Pancreas (tissue), 10 donors: Measurements from ENCODE around the gene WIPF3. TPM values are rescaled to one million over a fixed set of nuclear protein-coding genes. Genes with fewer than 3 reads are reported as not detected.
A peak's percentile ranks its signal among the peaks of the same experiment; 100 is the strongest.

Experiments used
- ATAC-seq, 4 donors: fragments of 200-7000 bp; cut with Tn5 transposase; one replicate each; pipeline versions ENCODE4 v1.8.0 to v1.9.1; 2020; ENCODE audit warnings: mild to moderate bottlenecking in 4 of 4, moderate library complexity in 4 of 4
- DNase-seq, 6 donors: peaks; one replicate each; pipeline ENCODE4 v3.0.0-alpha.2; 2020
- FAIRE-seq: peaks from 2 replicates; lab custom pipeline; 2012; peaks lifted over from hg19 to GRCh38; lab: Jason Lieb, UNC
- H3K27ac ChIP-seq, 4 donors: fragments of 200-600 bp; sonication (generic); 1 replicate in 3 of 4; 2 replicates in 1 of 4; pipeline versions ENCODE4 v1.5.0 to v1.8.0; 2020
- H3K27me3 ChIP-seq, 4 donors: fragments of 200-600 bp; one replicate each; pipeline ENCODE4 v1.8.0; 2021
- H3K36me3 ChIP-seq, 3 donors: fragments of 200-600 bp; sonication (generic) in 1 of 3; one replicate each; pipeline versions ENCODE4 v1.5.0 to v1.8.0; 2020 to 2021
- H3K4me1 ChIP-seq, 3 donors: fragments of 200-600 bp; one replicate each; pipeline ENCODE4 v1.8.0; 2021
- H3K4me3 ChIP-seq, 4 donors: fragments of 200-600 bp; sonication (generic) in 2 of 4; one replicate each; pipeline versions ENCODE4 v1.5.0 to v1.8.0; 2020 to 2021
- H3K9me3 ChIP-seq, 4 donors: fragments of 200-600 bp; one replicate each; pipeline ENCODE4 v1.8.0; 2021
- WGBS, 2 donors: extraction: QIAGEN DNeasy Blood & Tissue Kit; methylation state at CpG; one replicate each; pipeline ENCODE4 v1.1.7; 2013; 5-methylcytosine and 5-hydroxymethylcytosine counted together
- intact Hi-C, 3 donors: fragments of 100-400 bp; cut with DNase I; formaldehyde crosslinking; loops; one replicate each; pipeline versions ENCODE4 v1.11.1 to v1.14.2; 2022
- polyA plus RNA-seq, 2 donors: library from polyadenylated mRNA; stranded (reverse); fragments of 200-250 nt; gene quantifications; one replicate each; pipeline ENCODE4 v1.2.3, GENCODE V29; 2013
- total RNA-seq, 6 donors: library from RNA; stranded (reverse); fragmentation: NEBNext Ultra II Directional in 4 of 6; extraction: Animal tissue kit (Norgen Biotek cat#: 25700) in 4 of 6; gene quantifications; one replicate each; pipeline versions ENCODE4 v1.2.1 to v1.2.4, GENCODE V29; 2021 to 2023
- TF ChIP-seq, protein P1 (sequence below), 4 donors: fragments of 200-600 bp; sonication (generic) in 3 of 4; IDR thresholded peaks; one replicate each; pipeline versions ENCODE4 v1.5.0 to v1.8.0; 2021; ENCODE audit warnings: antibody characterized with exemption in 4 of 4
- donor health status: healthy with polysubstance abuse.
- donor health status: DM: no; HTN: no; CAD: no; lungs with moderate emphysema.
- donor health status: DM: no; HTN: no; CAD: no.
- donor health status: control.
- donor health status: control.
- donor health status: Bipolar disorder and iron deficiency.
- donor health status: DM: yes; HTN: yes; CAD: no.
- donor health status: DM: no; HTN: no; CAD: no.
- donor health status: DM: no; HTN: no; CAD: no.
- donor health status: DM: yes; HTN: yes; CAD: no.

Gene WIPF3
- total and polyA plus RNA-seq, 8 donors: 0.98 to 4.6 (median 1.6) TPM

- Histone ChIP-seq H3K9me3 (no peaks in the 10 kb centered on the region), H3K27ac (peak overlapping the region; percentile 2 to 80 (median 46)), H3K4me1 (peaks cover 0 to 19% (median 8%) of the 10 kb centered on the region in 3 donors), H3K4me3 (no peak overlapping the region), H3K27me3 (no peaks in the 10 kb centered on the region), H3K36me3 (no peaks in the 10 kb centered on the region)
- intact Hi-C loops: no loop called here
- DNase-seq (peak in 3 of 6 donors; percentile 52 to 68 (median 58)), FAIRE-seq (no peak), ATAC-seq (peak; percentile 86 to 95 (median 90))
- 29 to 43% methylated on average over 4 of the region's 4 CpGs for WGBS, 2 donors
- TF ChIP-seq, protein P1, sequence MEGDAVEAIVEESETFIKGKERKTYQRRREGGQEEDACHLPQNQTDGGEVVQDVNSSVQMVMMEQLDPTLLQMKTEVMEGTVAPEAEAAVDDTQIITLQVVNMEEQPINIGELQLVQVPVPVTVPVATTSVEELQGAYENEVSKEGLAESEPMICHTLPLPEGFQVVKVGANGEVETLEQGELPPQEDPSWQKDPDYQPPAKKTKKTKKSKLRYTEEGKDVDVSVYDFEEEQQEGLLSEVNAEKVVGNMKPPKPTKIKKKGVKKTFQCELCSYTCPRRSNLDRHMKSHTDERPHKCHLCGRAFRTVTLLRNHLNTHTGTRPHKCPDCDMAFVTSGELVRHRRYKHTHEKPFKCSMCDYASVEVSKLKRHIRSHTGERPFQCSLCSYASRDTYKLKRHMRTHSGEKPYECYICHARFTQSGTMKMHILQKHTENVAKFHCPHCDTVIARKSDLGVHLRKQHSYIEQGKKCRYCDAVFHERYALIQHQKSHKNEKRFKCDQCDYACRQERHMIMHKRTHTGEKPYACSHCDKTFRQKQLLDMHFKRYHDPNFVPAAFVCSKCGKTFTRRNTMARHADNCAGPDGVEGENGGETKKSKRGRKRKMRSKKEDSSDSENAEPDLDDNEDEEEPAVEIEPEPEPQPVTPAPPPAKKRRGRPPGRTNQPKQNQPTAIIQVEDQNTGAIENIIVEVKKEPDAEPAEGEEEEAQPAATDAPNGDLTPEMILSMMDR (IDR thresholded peaks at IDR 0.05): no peak
Measured at GRCh38 chr7:29859524-29860185, 53.3 kb downstream of the WIPF3 start.

- TF ChIP-seq, protein P1 (IDR thresholded peaks at IDR 0.05): no peak
- Histone ChIP-seq H3K4me1 (peaks cover 4 to 25% (median 9%) of the 10 kb centered on the region in 3 donors), H3K36me3 (no peaks in the 10 kb centered on the region), H3K27me3 (no peaks in the 10 kb centered on the region), H3K4me3 (no peak overlapping the region), H3K9me3 (no peaks in the 10 kb centered on the region), H3K27ac (peak overlapping the region in 3 of 4 donors; percentile 2 to 80 (median 78))
- FAIRE-seq (no peak), DNase-seq (no peak), ATAC-seq (peak in 3 of 4 donors; percentile 25 to 32 (median 31))
- 82 to 94% methylated on average over 2 of the region's 2 CpGs for WGBS, 2 donors
- intact Hi-C loops: no loop called here
Measured at GRCh38 chr7:29860186-29860585, 53.9 kb downstream of the WIPF3 start.

DNA sequence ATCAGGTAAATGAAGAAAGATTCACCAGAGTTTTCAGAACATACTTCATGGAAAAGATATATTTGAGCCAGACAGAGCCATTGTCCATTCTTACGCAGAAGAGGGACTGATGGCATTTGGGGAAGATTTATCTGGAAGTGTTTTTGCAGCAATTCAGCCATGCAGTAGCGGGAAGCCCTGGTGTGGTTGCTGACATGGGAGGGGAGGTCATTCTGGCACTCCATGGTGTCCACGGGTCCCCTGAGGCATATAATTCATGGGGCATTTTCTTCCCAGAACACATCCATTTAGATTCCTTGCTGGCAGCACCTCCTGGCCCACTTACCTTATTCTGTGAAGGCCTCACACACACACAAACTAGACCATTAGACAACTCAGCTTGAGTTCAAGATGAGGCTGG, 55.6 kb downstream of the WIPF3 start:
- peaks cover 8 to 39% (median 15%) of the 10 kb centered on the region in 3 donors for H3K4me1 ChIP-seq
- FAIRE-seq: no peak
- no peak for DNase-seq
- no peaks in the 10 kb centered on the region for H3K9me3 ChIP-seq
- no peaks in the 10 kb centered on the region for H3K36me3 ChIP-seq
- TF ChIP-seq, protein P1 (IDR thresholded peaks at IDR 0.05): no peak
- intact Hi-C loops: no loop called here
- H3K4me3 ChIP-seq: no peak overlapping the region
- H3K27ac ChIP-seq: no peak overlapping the region
- no peak for ATAC-seq
- WGBS, 2 donors: 91 to 95% methylated on average over 3 of the region's 3 CpGs
- H3K27me3 ChIP-seq: no peaks in the 10 kb centered on the region

GRCh38 chr7:29864656-29865055, 58.3 kb downstream of the WIPF3 start:
- FAIRE-seq (no peak), DNase-seq (no peak), ATAC-seq (no peak)
- peak overlapping the region in 1 of 4 donors; percentile 75 for H3K27ac ChIP-seq
- H3K27me3 ChIP-seq: no peaks in the 10 kb centered on the region
- intact Hi-C loops: no loop called here
- WGBS, 2 donors: 82 to 95% methylated on average over 2 of the region's 2 CpGs
- no peaks in the 10 kb centered on the region for H3K36me3 ChIP-seq
- H3K4me1 ChIP-seq: peaks cover 7 to 29% (median 8%) of the 10 kb centered on the region in 3 donors
- TF ChIP-seq, protein P1 (IDR thresholded peaks at IDR 0.05): no peak
- no peaks in the 10 kb centered on the region for H3K9me3 ChIP-seq
- H3K4me3 ChIP-seq: no peak overlapping the region

GRCh38 chr7:29865526-29865925, 59.2 kb downstream of the WIPF3 start:
- no peaks in the 10 kb centered on the region for H3K9me3 ChIP-seq
- H3K4me1 ChIP-seq: peaks cover 7 to 21% (median 8%) of the 10 kb centered on the region in 3 donors
- H3K27ac ChIP-seq: peak overlapping the region in 3 of 4 donors; percentile 15 to 75 (median 75)
- peak; percentile 88 to 96 (median 94) for ATAC-seq
- H3K36me3 ChIP-seq: no peaks in the 10 kb centered on the region
- no peaks in the 10 kb centered on the region for H3K27me3 ChIP-seq
- no peak for FAIRE-seq
- peak in 4 of 6 donors; percentile 42 to 74 (median 63) for DNase-seq
- WGBS, 2 donors: 44 to 54% methylated on average over 4 of the region's 4 CpGs
- intact Hi-C loops: no loop called here
- no peak overlapping the region for H3K4me3 ChIP-seq
- TF ChIP-seq, protein P1 (IDR thresholded peaks at IDR 0.05): no peak
